SK-N-MC (cell line): ENCODE results near the gene MYOF.

ENCODE experiments used
- DNase-seq: peaks from one replicate; pipeline ENCODE4 v3.0.0-alpha.2; 2011; ENCODE audit warnings: low read depth, low spot score
- H3K27ac ChIP-seq: fragments of 200-600 bp; sonication (generic); 2 replicates; pipeline ENCODE4 v1.5.1; 2016; ENCODE audit warnings: mixed run types
- H3K36me3 ChIP-seq: fragments of 200-600 bp; sonication (generic); 2 replicates; pipeline ENCODE4 v1.6.1; 2017; ENCODE audit warnings: antibody characterized with exemption, low read length, mixed read lengths; ENCODE audit not compliant: insufficient read depth
- H3K4me3 ChIP-seq: fragments of 200-600 bp; sonication (generic); 2 replicates; pipeline ENCODE4 v1.5.1; 2016
- H3K9ac ChIP-seq: fragments of 200-600 bp; sonication (generic); 2 replicates; pipeline ENCODE4 v1.8.0; 2017; ENCODE audit warnings: mixed run types, mixed read lengths; ENCODE audit not compliant: insufficient read length
- H3K9me3 ChIP-seq: fragments of 200-600 bp; sonication (generic); 2 replicates; pipeline ENCODE4 v1.6.1; 2017; ENCODE audit warnings: low read depth, mild to moderate bottlenecking, antibody characterized with exemption, low read length, moderate library complexity, mixed read lengths
- EZH2 ChIP-seq: fragments of 200-600 bp; sonication (generic); IDR thresholded peaks from one replicate; pipeline ENCODE4 v1.6.1; 2017; ENCODE audit warnings: antibody characterized with exemption
- FOXP2 ChIP-seq: optimal IDR thresholded peaks from 2 replicates; pipeline ENCODE3; 2011; ENCODE audit warnings: mild to moderate bottlenecking, moderate library complexity; ENCODE audit not compliant: insufficient read depth; ENCODE audit errors: extremely low read length, control extremely low read depth
- POLR2AphosphoS5 ChIP-seq: IDR thresholded peaks from 2 replicates; pipeline ENCODE4 v1.6.1; 2012; ENCODE audit warnings: mild to moderate bottlenecking, low read depth, low read length, borderline replicate concordance

MYOF gene

GRCh38 chr10:93390306-93391090 is 91.6 kb downstream of the MYOF start:
- no peak overlapping the region for H3K27ac ChIP-seq
- DNase-seq = no peak

GRCh38 chr10:93386631-93387369 is 95.3 kb downstream of the MYOF start:
- Histone ChIP-seq H3K9ac (no peak overlapping the region), H3K27ac (no peak overlapping the region), H3K36me3 (no peaks in the 10 kb centered on the region), H3K4me3 (no peak overlapping the region), H3K9me3 (no peaks in the 10 kb centered on the region)
- no peak for TF ChIP-seq EZH2
- TF ChIP-seq FOXP2 = no peak
- no peak for TF ChIP-seq POLR2AphosphoS5
- no peak for DNase-seq

More at GRCh38 chr10:93390306-93391090, 91.6 kb downstream of the MYOF start:
- TF ChIP-seq FOXP2 = no peak
- Histone ChIP-seq H3K9ac (no peak overlapping the region), H3K9me3 (no peaks in the 10 kb centered on the region), H3K36me3 (no peaks in the 10 kb centered on the region), H3K4me3 (no peak overlapping the region)

- Histone ChIP-seq H3K4me3 (no peak overlapping the region), H3K27ac (no peak overlapping the region), H3K9ac (no peak overlapping the region), H3K9me3 (no peaks in the 10 kb centered on the region), H3K36me3 (no peaks in the 10 kb centered on the region)
- TF ChIP-seq EZH2 = no peak
- TF ChIP-seq FOXP2 = no peak
- no peak for TF ChIP-seq POLR2AphosphoS5
- DNase-seq = no peak
Observed at GRCh38 chr10:93385345-93385744, 96.8 kb downstream of the MYOF start.

GRCh38 chr10:93384006-93384405 is 98.1 kb downstream of the MYOF start:
- TF ChIP-seq EZH2 = no peak
- no peak for TF ChIP-seq FOXP2
- no peak for TF ChIP-seq POLR2AphosphoS5
- H3K9ac ChIP-seq = no peak overlapping the region
- no peak for DNase-seq
- H3K36me3 ChIP-seq = no peaks in the 10 kb centered on the region
- no peak overlapping the region for H3K27ac ChIP-seq
- H3K9me3 ChIP-seq = no peaks in the 10 kb centered on the region
- H3K4me3 ChIP-seq = no peak overlapping the region

GRCh38 chr10:93383562-93383981 is 98.6 kb downstream of the MYOF start:
- no peaks in the 10 kb centered on the region for H3K36me3 ChIP-seq
- no peak overlapping the region for H3K9ac ChIP-seq
- DNase-seq = no peak
- TF ChIP-seq FOXP2 (no peak), POLR2AphosphoS5 (no peak), EZH2 (no peak)
- no peak overlapping the region for H3K27ac ChIP-seq
- H3K4me3 ChIP-seq = no peak overlapping the region
- H3K9me3 ChIP-seq = no peaks in the 10 kb centered on the region

GRCh38 chr10:93379731-93380575 is 102.2 kb downstream of the MYOF start:
- no peak overlapping the region for H3K4me3 ChIP-seq
- no peaks in the 10 kb centered on the region for H3K9me3 ChIP-seq
- DNase-seq = no peak
- H3K9ac ChIP-seq = no peak overlapping the region
- TF ChIP-seq POLR2AphosphoS5 = no peak
- TF ChIP-seq FOXP2 = no peak
- TF ChIP-seq EZH2 = no peak
- H3K36me3 ChIP-seq = no peaks in the 10 kb centered on the region
- H3K27ac ChIP-seq = no peak overlapping the region

GRCh38 chr10:93378997-93379730 is 103.0 kb downstream of the MYOF start:
- no peak overlapping the region for H3K27ac ChIP-seq

DNA sequence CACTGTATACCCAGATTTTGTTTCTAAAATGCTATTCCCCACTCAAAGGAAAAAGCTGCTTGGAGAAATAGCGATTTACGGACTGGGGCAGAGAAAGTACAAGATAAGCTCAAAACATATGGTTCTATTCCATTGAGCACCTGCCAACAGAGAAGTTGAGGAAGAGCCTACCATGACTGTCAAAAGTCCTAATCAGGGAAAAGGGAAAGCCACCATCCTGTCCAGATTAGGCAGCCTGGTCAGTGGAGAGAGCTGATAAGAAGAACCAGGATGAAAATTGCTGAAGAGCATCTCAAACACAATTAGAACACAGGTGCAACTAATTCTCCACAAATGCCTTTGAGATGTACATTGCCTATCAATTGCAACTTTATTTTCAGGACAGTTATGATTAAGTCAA is 104.1 kb downstream of the MYOF start:
- no peak overlapping the region for H3K4me3 ChIP-seq
- H3K36me3 ChIP-seq = no peaks in the 10 kb centered on the region
- no peak overlapping the region for H3K27ac ChIP-seq
- no peak overlapping the region for H3K9ac ChIP-seq
- H3K9me3 ChIP-seq = no peaks in the 10 kb centered on the region
- DNase-seq = no peak
- TF ChIP-seq EZH2 (no peak), FOXP2 (no peak), POLR2AphosphoS5 (no peak)

More at GRCh38 chr10:93378997-93379730, 103.0 kb downstream of the MYOF start:
- no peak for DNase-seq
- no peak overlapping the region for H3K9ac ChIP-seq
- no peaks in the 10 kb centered on the region for H3K36me3 ChIP-seq
- H3K4me3 ChIP-seq = no peak overlapping the region
- TF ChIP-seq EZH2 (no peak), FOXP2 (no peak), POLR2AphosphoS5 (no peak)
- H3K9me3 ChIP-seq = no peaks in the 10 kb centered on the region
